Fibroblast of lung (primary cell): ENCODE results near the gene TTC13. TPM values are rescaled to one million over a fixed set of nuclear protein-coding genes. Genes with fewer than 3 reads are reported as not detected.

Experiments used
- DNase-seq, 2 donors: peaks; one replicate each; pipeline versions ENCODE4 v3.0.0 to v3.0.0-alpha.2; 2010; ENCODE audit warnings: low read depth in 2 of 2
- H2AFZ ChIP-seq: 2 replicates; pipeline ENCODE4 v1.5.1; 2012; ENCODE audit warnings: low read length, control low read depth, inconsistent platforms
- H3K27ac ChIP-seq: 2 replicates; pipeline ENCODE4 v1.5.1; 2011; ENCODE audit warnings: low read length, control low read depth; ENCODE audit not compliant: insufficient read depth
- H3K27me3 ChIP-seq: 2 replicates; pipeline ENCODE4 v1.5.1; 2011; ENCODE audit warnings: mild to moderate bottlenecking, low read length; ENCODE audit not compliant: control insufficient read depth, insufficient read depth
- H3K36me3 ChIP-seq: 2 replicates; pipeline ENCODE4 v1.5.1; 2011; ENCODE audit warnings: low read length; ENCODE audit not compliant: control insufficient read depth, insufficient read depth
- H3K4me1 ChIP-seq: 2 replicates; pipeline ENCODE4 v1.5.1; 2011; ENCODE audit warnings: low read length; ENCODE audit not compliant: control insufficient read depth, insufficient read depth; ENCODE audit errors: extremely low read depth
- H3K4me2 ChIP-seq: 2 replicates; pipeline ENCODE4 v1.5.1; 2011; ENCODE audit warnings: low read length, control low read depth; ENCODE audit not compliant: insufficient read depth; ENCODE audit errors: extremely low read depth
- H3K4me3 ChIP-seq, 4 experiments: fragments of 200-600 bp in 1 of 4; sonication (generic) in 1 of 4; replicated peaks in 1 of 4; 2 replicates each; pipeline ENCODE4 v1.5.1; 2011 to 2016; ENCODE audit warnings: low read length in 4 of 4, low read depth in 3 of 4, mild to moderate bottlenecking in 3 of 4, control low read depth in 2 of 4, inconsistent platforms in 1 of 4, mixed read lengths in 1 of 4; ENCODE audit not compliant: insufficient read depth in 1 of 4; ENCODE audit errors: control extremely low read depth in 1 of 4
- H3K79me2 ChIP-seq: 2 replicates; pipeline ENCODE4 v1.5.1; 2012; ENCODE audit warnings: mild to moderate bottlenecking, low read length, inconsistent platforms; ENCODE audit not compliant: control insufficient read depth, insufficient read depth
- H3K9ac ChIP-seq: 2 replicates; pipeline ENCODE4 v1.5.1; 2011; ENCODE audit warnings: mild to moderate bottlenecking, low read length, control low read depth; ENCODE audit not compliant: insufficient read depth
- H3K9me3 ChIP-seq: 2 replicates; pipeline ENCODE4 v1.5.1; 2012; ENCODE audit warnings: low read depth, low read length; ENCODE audit not compliant: control insufficient read depth, insufficient read depth
- H4K20me1 ChIP-seq: 2 replicates; pipeline ENCODE4 v1.5.1; 2011; ENCODE audit warnings: low read length; ENCODE audit not compliant: control insufficient read depth, insufficient read depth; ENCODE audit errors: extremely low read depth
- EZH2 ChIP-seq: IDR thresholded peaks from 2 replicates; pipeline ENCODE4 v1.5.1; 2012; ENCODE audit warnings: low read length, control low read depth, mild to moderate bottlenecking; ENCODE audit errors: missing control alignments
- polyA plus RNA-seq, 2 donors: library from polyadenylated mRNA; depleted of rRNA in 1 of 2; stranded (reverse) in 1 of 2; unstranded in 1 of 2; fragments of >200 nt; gene quantifications; 2 replicates each; pipeline ENCODE4 v1.2.1, GENCODE V29; 2011 to 2012; ENCODE audit warnings: missing spikeins in 1 of 2
- total RNA-seq: library from RNA; depleted of rRNA; stranded (reverse); fragments of >200 nt; gene quantifications from 2 replicates; pipeline ENCODE4 v1.2.1, GENCODE V29; 2014
- TF ChIP-seq, protein P1 (sequence below), 2 donors: IDR thresholded peaks in 1 of 2; conservative IDR thresholded peaks in 1 of 2; 1 replicate in 1 of 2; 2 replicates in 1 of 2; pipeline ENCODE4 v1.5.1; 2011 to 2012; ENCODE audit warnings: low read length in 2 of 2, control low read depth in 1 of 2, inconsistent platforms in 1 of 2, low read depth in 1 of 2, mild to moderate bottlenecking in 1 of 2

Gene TTC13
- total and polyA plus RNA-seq, 2 donors (not counting 1 experiment from before 2014, with no cell fraction given), result 8.0 to 16.2 TPM

GRCh38 chr1:230983811-230984210 lies 5.2 kb upstream of the TTC13 start:
- TF ChIP-seq, protein P1, sequence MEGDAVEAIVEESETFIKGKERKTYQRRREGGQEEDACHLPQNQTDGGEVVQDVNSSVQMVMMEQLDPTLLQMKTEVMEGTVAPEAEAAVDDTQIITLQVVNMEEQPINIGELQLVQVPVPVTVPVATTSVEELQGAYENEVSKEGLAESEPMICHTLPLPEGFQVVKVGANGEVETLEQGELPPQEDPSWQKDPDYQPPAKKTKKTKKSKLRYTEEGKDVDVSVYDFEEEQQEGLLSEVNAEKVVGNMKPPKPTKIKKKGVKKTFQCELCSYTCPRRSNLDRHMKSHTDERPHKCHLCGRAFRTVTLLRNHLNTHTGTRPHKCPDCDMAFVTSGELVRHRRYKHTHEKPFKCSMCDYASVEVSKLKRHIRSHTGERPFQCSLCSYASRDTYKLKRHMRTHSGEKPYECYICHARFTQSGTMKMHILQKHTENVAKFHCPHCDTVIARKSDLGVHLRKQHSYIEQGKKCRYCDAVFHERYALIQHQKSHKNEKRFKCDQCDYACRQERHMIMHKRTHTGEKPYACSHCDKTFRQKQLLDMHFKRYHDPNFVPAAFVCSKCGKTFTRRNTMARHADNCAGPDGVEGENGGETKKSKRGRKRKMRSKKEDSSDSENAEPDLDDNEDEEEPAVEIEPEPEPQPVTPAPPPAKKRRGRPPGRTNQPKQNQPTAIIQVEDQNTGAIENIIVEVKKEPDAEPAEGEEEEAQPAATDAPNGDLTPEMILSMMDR (conservative IDR thresholded peaks at IDR 0.05 in 1 of 2, IDR thresholded peaks at IDR 0.05 in 1 of 2; ENCODE audit: low read depth in 1 of 2, low read length in 2 of 2), result no peak
- no peak for TF ChIP-seq EZH2
- peaks cover 11% of the 10 kb centered on the region for H3K79me2 ChIP-seq
- no peaks in the 10 kb centered on the region for H4K20me1 ChIP-seq
- DNase-seq, result no peak
- no peak overlapping the region for H3K9ac ChIP-seq
- no peak overlapping the region for H3K27ac ChIP-seq
- peaks cover 2% of the 10 kb centered on the region for H3K36me3 ChIP-seq
- H3K9me3 ChIP-seq, result no peaks in the 10 kb centered on the region
- H3K27me3 ChIP-seq, result no peaks in the 10 kb centered on the region
- no peak overlapping the region for H3K4me2 ChIP-seq
- H2AFZ ChIP-seq, result no peak overlapping the region
- no peak overlapping the region for H3K4me3 ChIP-seq
- H3K4me1 ChIP-seq, result no peaks in the 10 kb centered on the region

DNA sequence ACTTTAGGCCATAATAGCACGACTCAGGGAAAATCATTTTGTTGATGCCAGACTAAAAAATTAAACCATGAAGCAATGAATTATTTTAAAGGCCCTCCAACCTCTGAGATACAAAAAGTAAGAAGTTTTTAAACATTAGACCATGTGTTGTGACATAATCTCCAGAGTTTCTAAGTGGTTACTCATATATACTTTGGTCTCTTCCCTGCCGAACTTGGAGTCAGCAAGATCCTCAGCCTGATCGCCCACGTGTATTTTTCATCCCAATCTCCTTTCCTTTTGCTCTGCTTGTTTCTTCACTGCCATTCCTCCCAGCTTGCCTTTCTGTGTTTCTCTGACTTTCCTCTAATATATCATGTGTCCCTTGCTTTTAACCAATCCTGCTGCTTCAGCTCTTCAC lies 4.0 kb upstream of the TTC13 start:
- TF ChIP-seq, protein P1 (conservative IDR thresholded peaks at IDR 0.05 in 1 of 2, IDR thresholded peaks at IDR 0.05 in 1 of 2; ENCODE audit: low read depth in 1 of 2, low read length in 2 of 2), result no peak
- no peak for TF ChIP-seq EZH2
- peaks cover 2% of the 10 kb centered on the region for H3K36me3 ChIP-seq
- no peak overlapping the region for H3K4me3 ChIP-seq
- no peaks in the 10 kb centered on the region for H3K9me3 ChIP-seq
- DNase-seq, result peak; percentile 66 to 67
- H3K4me1 ChIP-seq, result no peaks in the 10 kb centered on the region
- H3K4me2 ChIP-seq, result peak overlapping the region; percentile 13
- H3K27ac ChIP-seq, result no peak overlapping the region
- no peak overlapping the region for H3K9ac ChIP-seq
- H4K20me1 ChIP-seq, result no peaks in the 10 kb centered on the region
- H2AFZ ChIP-seq, result no peak overlapping the region
- H3K79me2 ChIP-seq, result peaks cover 14% of the 10 kb centered on the region
- H3K27me3 ChIP-seq, result no peaks in the 10 kb centered on the region

DNA sequence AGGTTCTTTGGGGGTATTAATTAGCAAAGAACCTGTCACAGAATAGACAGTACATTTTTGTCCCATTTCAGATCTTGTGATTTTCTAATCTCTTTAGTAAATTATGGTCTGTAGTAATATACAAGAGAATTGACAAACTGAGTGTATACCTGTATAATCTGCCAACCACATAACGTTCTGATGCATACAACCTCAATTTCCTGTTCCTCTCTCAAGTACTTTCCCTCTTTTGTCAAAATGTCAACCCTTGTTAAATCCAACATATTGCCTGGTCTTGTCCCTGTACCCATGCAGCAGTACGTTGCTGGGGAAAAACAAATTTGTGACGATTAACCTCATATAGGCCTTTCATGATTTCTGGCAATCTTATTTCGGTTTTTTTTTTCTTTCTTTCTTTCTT lies 1.3 kb upstream of the TTC13 start:
- Histone ChIP-seq H4K20me1 (no peaks in the 10 kb centered on the region), H3K27me3 (no peaks in the 10 kb centered on the region), H3K79me2 (peaks cover 14% of the 10 kb centered on the region), H3K4me2 (peak overlapping the region; percentile 57), H3K4me3 (peak overlapping the region; percentile 61 to 93 (median 77)), H3K27ac (no peak overlapping the region), H3K9me3 (no peaks in the 10 kb centered on the region), H3K4me1 (no peaks in the 10 kb centered on the region), H3K36me3 (peaks cover 2% of the 10 kb centered on the region), H2AFZ (no peak overlapping the region), H3K9ac (no peak overlapping the region)
- TF ChIP-seq, protein P1 (conservative IDR thresholded peaks at IDR 0.05 in 1 of 2, IDR thresholded peaks at IDR 0.05 in 1 of 2; ENCODE audit: low read depth in 1 of 2, low read length in 2 of 2), result no peak
- no peak for TF ChIP-seq EZH2
- DNase-seq, result no peak
